Activated T-cell treated with anti-CD3 and anti-CD28 coated beads, Interleukin-2, amount 50 U/mL, for 4 hours (primary cell): ENCODE data around the gene BCR. TPM values are rescaled to one million over a fixed set of nuclear protein-coding genes. Genes with fewer than 3 reads are reported as not detected.

Source experiments
- ATAC-seq, 2 donors: fragments of 200-7000 bp; cut with Tn5 transposase; one replicate each; pipeline ENCODE4 v1.10.0; 2021
- DNase-seq: peaks from one replicate; pipeline ENCODE4 v3.0.0-alpha.2; 2020
- H3K27me3 Mint-ChIP-seq: one replicate; pipeline ENCODE4 v1.8.0; 2021; ENCODE audit warnings: low read depth, mixed read lengths
- H3K36me3 Mint-ChIP-seq: one replicate; pipeline ENCODE4 v1.8.0; 2022; ENCODE audit warnings: mixed read lengths; ENCODE audit not compliant: insufficient read depth
- H3K4me1 Mint-ChIP-seq: one replicate; pipeline ENCODE4 v1.8.0; 2021; ENCODE audit warnings: low read depth, mixed read lengths
- H3K4me3 Mint-ChIP-seq: one replicate; pipeline ENCODE4 v1.8.0; 2021; ENCODE audit warnings: mild to moderate bottlenecking, moderate library complexity, mixed read lengths
- H3K9me3 Mint-ChIP-seq: one replicate; pipeline ENCODE4 v1.8.0; 2021; ENCODE audit warnings: mixed read lengths
- total RNA-seq, 3 donors: library from RNA; stranded (reverse); gene quantifications; one replicate each; pipeline ENCODE4 v1.2.1, GENCODE V29; 2021

The BCR gene
- total RNA-seq, 3 donors from 2014 or later: 58.2 to 63.1 (median 61.3) TPM

DNA sequence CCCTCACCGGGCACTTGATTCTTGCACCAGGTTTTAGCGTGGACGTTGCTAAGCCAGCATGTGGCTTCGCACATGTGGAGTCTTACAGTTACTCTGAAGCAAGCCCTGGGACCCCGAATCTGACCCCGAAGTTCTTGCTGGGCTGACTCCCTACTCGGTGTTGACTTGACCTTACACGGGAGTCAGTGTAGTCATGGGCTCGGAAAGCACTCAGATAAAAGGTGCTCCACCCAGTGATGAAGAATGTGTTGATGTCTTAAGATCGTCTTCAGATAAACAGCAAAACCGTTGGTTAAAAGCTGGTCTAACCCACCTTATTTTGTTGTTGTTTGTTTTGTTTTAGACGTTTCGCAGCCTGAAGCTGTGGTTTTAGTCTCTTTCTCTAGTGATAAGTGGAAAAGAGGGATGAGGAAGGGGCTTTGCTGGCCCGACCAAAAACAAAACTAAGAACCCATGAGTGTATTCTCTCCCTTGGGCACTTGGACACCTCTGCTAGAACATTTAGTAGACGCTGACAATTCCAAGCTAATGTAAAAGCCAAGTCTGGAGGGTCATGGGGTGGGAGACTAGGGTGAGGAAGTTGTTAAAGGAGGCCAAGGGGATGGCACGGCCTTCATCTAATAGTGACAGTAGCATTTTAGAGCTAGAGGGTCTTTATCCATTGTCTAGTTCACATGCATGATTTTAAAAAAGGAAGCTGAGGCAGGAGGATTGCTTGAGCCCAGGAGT lies 69.9 kb downstream of the BCR start:
- DNase-seq: no peak
- peaks cover 8% of the 10 kb centered on the region for H3K36me3 Mint-ChIP-seq
- no peaks in the 10 kb centered on the region for H3K9me3 Mint-ChIP-seq
- no peak for ATAC-seq
- H3K4me3 Mint-ChIP-seq: no peak overlapping the region
- H3K4me1 Mint-ChIP-seq: peaks cover 69% of the 10 kb centered on the region
- H3K27me3 Mint-ChIP-seq: no peaks in the 10 kb centered on the region

DNA sequence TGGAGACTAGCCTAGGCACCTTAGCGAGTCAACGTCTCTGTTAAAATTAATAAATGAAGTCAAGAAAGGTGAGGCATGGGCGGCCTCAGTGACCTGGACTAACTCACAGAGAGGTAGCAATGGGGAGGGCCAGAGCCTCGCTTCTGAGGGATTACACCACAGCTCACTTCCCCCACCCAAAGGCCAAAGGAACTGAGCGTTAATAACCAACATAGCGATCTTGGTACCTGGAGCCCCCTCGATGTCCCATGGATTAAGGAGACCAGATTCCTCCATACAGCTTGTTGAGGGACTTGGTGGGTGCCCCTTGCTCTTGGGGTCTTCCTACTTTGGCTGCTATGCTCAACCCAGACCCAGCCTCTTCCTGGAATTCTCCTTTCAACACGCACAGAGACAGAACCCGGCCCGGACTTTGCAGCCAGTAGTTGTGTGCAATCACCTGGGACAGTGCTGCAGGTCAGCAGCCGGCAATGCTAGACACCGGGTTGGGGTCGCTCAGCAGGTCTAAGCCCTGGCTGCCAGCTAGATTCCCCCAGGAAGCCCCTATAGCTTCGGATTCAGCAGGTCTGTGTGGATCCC lies 70.6 kb downstream of the BCR start:
- peaks cover 66% of the 10 kb centered on the region for H3K4me1 Mint-ChIP-seq

DNA sequence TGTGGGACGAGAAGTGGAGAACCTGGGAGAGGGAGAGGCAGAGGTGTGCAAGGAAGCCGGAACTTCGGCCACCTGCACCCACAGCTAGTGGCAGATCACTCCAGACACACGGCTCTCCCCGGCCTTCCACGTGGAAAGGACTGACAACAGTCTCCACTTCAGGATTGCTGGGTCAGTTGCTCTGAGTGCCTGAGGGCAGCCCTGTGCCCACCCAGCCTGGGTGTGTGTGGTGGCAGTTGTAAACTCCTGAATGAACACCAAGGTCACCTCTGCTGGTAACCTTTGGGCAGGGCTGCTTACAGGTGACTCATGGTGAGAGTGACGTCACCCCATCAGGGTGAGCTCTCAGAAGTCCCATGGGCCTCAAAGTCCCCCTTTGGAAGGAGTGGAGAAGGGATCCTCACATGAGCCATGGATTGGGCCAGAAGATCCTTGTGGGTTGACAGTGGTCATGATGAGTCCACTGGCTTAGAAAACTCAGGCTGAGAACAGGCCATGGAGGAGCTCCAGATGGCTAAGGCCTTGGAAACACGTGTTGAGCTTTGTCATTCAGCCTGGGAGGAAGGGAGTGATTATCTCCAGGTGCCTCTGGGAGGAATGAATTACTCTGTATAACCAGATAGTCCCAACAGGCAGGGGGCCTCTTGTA lies 71.3 kb downstream of the BCR start:
- Mint-ChIP-seq H3K36me3 (peaks cover 8% of the 10 kb centered on the region), H3K4me1 (peaks cover 60% of the 10 kb centered on the region), H3K9me3 (no peaks in the 10 kb centered on the region), H3K27me3 (no peaks in the 10 kb centered on the region), H3K4me3 (no peak overlapping the region)
- peak; percentile 69 to 71 for ATAC-seq
- DNase-seq: peak; percentile 15

More for the DNA sequence above, 70.6 kb downstream of the BCR start:
- Mint-ChIP-seq H3K27me3 (no peaks in the 10 kb centered on the region), H3K4me3 (no peak overlapping the region), H3K36me3 (peaks cover 8% of the 10 kb centered on the region), H3K9me3 (no peaks in the 10 kb centered on the region)
- ATAC-seq (no peak), DNase-seq (no peak)

DNA sequence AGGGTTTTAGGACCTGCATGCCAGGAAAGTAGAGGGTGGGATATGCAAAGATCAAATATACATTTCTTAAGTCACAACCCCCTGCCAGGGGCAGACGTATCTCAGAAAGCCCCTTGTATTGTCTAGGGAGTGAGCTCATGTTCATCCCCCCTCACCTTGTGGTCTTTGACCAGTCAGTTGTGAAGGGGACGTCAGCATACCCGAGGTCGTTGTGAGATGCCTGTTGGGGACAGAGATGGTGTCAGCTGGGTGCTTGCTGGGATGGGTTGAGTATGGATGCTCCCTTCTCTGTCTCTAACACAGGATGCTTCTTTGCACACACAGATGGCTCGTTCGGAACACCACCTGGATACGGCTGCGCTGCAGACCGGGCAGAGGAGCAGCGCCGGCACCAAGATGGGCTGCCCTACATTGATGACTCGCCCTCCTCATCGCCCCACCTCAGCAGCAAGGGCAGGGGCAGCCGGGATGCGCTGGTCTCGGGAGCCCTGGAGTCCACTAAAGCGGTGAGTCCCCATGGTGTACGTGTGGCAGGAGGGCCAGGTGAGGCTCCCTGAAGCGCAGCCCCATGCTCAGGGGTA lies 73.3 kb downstream of the BCR start:
- DNase-seq (no peak), ATAC-seq (no peak)
- H3K36me3 Mint-ChIP-seq: peaks cover 15% of the 10 kb centered on the region
- H3K4me3 Mint-ChIP-seq: no peak overlapping the region
- H3K4me1 Mint-ChIP-seq: peaks cover 49% of the 10 kb centered on the region
- H3K9me3 Mint-ChIP-seq: no peaks in the 10 kb centered on the region
- no peaks in the 10 kb centered on the region for H3K27me3 Mint-ChIP-seq

DNA sequence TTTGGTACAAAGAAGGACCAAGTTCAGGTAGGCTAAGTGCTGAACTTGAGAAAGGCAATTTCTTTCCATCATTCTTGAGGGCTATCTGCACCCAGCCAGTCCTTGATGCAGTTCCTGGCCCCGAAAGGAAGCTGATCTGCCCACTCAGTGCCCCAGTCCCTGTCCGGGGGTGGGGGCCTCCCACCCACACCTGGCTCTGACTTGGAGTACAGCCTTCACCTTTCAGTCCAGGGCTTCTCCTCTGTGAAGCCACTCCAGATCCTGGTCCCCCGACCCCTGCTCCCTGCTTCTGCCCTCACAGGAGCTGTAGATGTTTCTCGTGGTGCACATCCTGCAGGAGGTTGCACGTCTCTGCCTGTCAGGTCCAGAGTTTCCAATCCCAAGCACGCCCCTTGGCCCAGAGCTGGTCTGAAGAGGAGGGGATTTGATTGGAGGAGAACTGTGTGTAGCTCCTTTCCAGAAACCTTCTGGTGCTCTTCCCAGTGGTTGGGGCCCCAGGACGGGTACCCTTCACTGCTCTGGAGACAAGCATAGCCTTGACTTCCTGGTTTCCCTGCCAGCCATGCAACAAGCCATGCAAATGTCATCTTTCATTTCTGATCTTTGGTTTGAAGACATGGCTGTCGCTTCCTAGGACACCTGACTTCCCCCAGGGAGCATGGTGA lies 75.3 kb downstream of the BCR start:
- no peaks in the 10 kb centered on the region for H3K9me3 Mint-ChIP-seq
- peaks cover 32% of the 10 kb centered on the region for H3K4me1 Mint-ChIP-seq
- H3K27me3 Mint-ChIP-seq: no peaks in the 10 kb centered on the region
- H3K36me3 Mint-ChIP-seq: peaks cover 15% of the 10 kb centered on the region
- no peak overlapping the region for H3K4me3 Mint-ChIP-seq
- DNase-seq (no peak), ATAC-seq (no peak)

DNA sequence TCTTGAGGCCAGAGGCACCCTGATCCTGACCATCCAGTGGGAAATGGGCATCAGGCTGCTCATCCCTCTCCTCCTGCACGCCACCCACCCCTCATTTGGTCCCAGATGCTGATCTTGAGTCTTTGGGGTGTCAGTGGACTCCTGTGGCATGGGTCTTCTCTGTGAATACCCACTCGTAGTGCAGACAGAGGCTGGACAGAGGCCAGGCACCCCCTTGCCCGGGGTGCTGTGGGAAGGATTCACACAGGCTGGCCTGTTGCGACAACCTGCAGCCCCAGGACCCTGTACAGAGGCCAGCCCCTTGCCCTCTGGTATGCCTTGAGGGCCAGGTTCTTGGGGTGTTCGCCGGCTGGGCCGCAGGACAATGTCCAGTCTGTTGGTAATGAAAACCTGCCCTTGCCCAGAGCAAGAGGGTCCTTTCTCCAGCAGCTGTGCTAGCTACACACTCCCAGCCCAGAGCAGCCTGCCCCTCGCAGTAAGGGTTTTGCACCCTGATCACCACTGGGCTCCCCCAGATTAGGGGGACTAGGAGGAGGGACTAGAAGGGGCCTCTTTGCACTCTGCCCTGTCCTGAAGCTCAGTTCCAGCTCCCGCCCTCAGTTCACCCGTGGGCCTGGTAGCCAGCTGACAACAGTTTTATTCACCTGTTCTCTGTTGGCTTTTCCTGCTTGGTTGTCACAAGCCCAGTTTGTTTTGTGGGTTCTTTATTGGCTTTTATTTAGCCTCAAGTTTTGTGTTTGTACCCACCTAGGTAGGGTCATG lies 76.0 kb downstream of the BCR start:
- Mint-ChIP-seq H3K36me3 (peaks cover 15% of the 10 kb centered on the region), H3K4me1 (peaks cover 25% of the 10 kb centered on the region), H3K9me3 (no peaks in the 10 kb centered on the region), H3K27me3 (no peaks in the 10 kb centered on the region), H3K4me3 (no peak overlapping the region)
- ATAC-seq (no peak), DNase-seq (no peak)

DNA sequence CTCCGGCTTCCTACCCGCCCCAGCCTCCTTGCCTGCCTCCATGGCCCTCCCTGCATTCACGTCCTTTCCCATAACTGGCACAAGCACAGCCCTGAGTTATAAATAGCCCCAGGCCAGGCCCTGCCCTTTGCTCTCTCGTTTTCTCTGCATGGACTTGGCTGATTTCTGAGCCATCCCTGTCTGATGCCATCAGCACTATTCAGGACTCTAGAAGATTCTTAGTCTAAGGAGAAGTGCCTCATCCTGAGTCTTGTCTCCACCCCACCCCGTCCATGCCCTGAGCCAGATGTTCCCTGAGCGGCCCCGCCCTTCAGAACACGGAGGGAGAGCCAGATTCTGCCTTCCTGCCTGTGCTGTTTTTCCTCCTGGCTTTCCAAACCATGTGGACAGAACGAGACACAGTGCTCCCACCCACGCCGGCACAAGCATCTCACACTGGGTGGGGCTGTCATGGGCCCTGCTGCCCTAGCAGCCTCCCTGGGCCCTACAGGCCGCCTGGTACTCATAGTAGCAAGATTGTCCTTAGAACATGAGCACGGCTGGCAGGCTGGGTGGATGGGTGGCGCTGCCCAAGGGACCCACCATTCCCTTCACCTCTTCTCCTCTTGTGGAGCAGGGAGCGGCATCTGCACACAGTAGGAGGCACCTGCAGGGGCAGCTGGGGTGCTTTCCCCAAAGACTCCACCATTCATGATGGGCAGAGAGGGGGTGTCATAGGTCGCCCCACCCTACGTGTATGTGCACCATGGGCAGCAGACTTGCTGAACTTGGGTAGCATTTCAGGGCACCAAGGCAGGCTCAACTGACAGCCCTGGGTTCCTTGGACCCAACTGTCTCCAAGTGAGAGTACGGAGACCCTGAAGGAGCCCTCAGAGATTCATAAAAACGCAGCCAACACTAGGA lies 76.9 kb downstream of the BCR start:
- Mint-ChIP-seq H3K27me3 (no peaks in the 10 kb centered on the region), H3K4me1 (peaks cover 17% of the 10 kb centered on the region), H3K36me3 (peaks cover 15% of the 10 kb centered on the region), H3K9me3 (no peaks in the 10 kb centered on the region), H3K4me3 (no peak overlapping the region)
- ATAC-seq (no peak), DNase-seq (no peak)

DNA sequence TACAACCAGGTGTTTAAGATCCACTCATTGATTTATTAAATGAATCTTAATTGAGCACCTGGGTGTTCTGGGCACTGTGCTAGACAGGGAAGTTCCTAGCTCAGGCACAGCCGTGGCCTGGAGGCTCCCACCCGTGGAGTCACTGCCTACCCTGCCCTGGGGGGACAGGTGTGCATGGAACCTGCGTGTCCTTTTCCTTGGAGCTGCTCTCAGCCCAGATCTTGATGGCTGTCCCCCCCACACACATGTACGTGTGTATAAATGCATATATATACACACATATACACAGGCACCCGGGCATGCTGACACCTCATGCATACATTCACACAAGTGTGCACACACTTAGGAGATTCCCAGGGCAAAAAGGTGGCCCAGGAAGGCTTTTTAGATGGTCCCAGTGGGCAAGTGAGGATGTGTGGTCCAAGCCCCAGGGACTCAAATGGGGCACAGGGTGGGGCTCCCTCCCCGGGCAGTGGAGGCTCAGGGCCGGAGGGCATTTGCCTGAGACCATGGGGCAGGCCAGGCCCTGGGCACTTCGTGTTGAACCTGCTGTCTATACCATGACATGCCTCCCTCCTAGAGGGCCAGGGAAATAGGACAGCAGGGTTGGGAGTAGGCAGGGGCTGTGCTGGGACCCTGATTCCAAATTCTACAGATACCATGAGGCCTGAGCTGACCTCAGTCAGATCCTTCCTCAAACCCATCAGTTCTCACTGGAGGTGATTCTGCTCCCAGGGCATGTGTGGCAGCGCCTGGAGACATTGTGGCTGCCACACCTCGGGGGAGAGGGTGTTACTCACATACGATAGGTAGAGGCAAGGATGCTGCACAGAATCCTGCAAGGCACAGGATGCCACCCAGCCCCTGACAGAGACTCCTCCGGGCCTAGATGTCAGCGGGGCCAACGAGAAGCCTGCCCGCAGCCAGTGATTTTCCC lies 77.8 kb downstream of the BCR start:
- H3K9me3 Mint-ChIP-seq: no peaks in the 10 kb centered on the region
- no peak for ATAC-seq
- DNase-seq: no peak
- H3K27me3 Mint-ChIP-seq: no peaks in the 10 kb centered on the region
- no peak overlapping the region for H3K4me3 Mint-ChIP-seq
- peaks cover 17% of the 10 kb centered on the region for H3K4me1 Mint-ChIP-seq
- H3K36me3 Mint-ChIP-seq: peaks cover 15% of the 10 kb centered on the region

DNA sequence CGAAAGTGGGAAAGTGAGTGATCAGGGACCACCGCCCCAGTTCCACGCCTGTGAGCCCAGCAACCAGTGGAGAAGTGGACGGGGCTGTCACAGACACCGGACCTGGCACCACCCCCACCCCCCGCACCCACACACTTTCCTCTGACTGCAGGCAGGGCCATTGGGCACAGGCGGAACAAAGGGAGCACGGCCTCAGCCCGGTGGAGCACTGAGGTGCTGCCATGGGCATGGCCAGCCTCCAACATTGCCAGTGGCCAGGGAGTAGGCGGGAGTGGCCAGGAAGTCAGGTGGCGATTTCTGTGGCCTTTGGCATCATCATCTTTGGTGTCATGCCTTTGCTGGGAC lies 78.5 kb downstream of the BCR start:
- Mint-ChIP-seq H3K4me1 (peaks cover 16% of the 10 kb centered on the region), H3K9me3 (no peaks in the 10 kb centered on the region), H3K27me3 (no peaks in the 10 kb centered on the region), H3K36me3 (peaks cover 17% of the 10 kb centered on the region), H3K4me3 (no peak overlapping the region)
- DNase-seq (no peak), ATAC-seq (no peak)

DNA sequence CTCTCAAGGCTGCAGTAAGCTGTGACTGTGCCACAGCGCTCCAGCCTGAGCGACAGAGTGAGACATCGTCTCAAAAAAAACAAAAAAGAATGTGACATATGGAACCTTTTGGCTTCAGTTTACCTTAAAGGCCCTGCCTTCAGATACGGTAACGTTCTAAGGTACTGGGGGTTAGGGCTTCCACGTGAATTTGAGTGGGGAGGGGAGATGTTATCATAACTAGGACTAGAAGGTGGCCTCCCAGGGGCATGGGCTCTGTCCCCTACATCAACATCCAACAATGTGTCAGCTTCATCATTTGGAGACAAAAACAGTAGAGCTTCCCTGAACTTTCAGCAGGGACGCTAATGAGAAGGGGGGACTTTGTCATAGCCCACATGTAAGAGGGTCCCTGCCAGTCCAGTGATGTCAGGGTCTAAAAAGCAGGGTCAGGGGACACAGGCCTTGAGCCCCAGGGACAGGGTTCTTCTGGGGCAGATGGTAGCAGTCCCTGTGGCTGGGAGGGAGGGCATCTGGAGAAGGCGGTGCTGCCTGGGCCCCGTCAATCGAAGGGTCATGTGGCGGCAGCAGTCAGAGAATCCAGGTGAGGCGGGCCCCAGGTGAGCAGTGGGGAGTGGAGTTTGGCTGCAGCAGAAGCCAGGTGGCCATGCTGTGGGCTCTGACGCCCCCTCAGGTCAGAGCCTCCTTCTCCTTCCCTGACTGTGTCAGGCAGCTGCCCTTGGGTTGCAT lies 79.8 kb downstream of the BCR start:
- no peak for ATAC-seq
- H3K9me3 Mint-ChIP-seq: no peaks in the 10 kb centered on the region
- peaks cover 16% of the 10 kb centered on the region for H3K36me3 Mint-ChIP-seq

DNA sequence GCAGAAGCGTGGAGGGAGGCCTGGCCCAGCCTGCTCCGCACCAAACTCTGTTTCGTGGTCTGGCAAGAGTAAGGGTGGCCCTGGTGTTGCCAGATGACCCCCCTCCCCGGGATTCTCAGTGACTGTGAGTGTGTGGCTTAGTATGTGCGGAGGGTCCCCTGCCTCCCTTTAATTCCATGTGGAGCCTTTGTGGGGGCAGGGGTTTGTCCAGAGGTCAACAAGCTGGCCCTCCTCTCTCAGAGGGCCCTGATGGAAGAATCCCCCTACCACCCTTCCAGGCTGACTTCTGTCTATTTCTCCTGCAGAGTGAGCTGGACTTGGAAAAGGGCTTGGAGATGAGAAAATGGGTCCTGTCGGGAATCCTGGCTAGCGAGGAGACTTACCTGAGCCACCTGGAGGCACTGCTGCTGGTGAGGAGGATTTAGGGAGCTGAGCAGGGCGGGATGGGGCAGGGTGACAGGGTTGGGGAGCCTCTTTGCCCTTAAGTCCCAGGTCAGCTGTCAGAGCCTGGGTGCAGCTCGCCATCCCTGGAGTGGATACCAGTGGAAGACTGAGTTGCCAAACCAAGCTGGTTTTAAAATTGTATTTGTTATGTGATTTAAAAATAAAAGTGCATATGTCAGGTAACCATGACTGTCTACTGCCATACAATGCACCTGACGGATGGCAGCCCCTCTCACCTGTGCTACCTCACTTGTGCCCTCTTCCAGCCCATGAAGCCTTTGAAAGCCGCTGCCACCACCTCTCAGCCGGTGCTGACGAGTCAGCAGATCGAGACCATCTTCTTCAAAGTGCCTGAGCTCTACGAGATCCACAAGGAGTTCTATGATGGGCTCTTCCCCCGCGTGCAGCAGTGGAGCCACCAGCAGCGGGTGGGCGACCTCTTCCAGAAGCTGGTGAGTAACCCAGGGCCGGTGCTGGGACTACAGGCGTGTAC lies 80.6 kb downstream of the BCR start:
- ATAC-seq: no peak
- Mint-ChIP-seq H3K9me3 (no peaks in the 10 kb centered on the region), H3K36me3 (peaks cover 16% of the 10 kb centered on the region), H3K4me1 (peaks cover 8% of the 10 kb centered on the region), H3K27me3 (no peaks in the 10 kb centered on the region), H3K4me3 (no peak overlapping the region)
- DNase-seq: no peak

More for the DNA sequence above, 79.8 kb downstream of the BCR start:
- no peak overlapping the region for H3K4me3 Mint-ChIP-seq
- no peak for DNase-seq
- peaks cover 12% of the 10 kb centered on the region for H3K4me1 Mint-ChIP-seq
- H3K27me3 Mint-ChIP-seq: no peaks in the 10 kb centered on the region
